ENCODE data around the gene NSRP1.
"Not testable (repeated sequence)": the region's sequence is repeated elsewhere in the genome, so short reads cannot be mapped to it uniquely, and the experiment has no call there.

The NSRP1 gene

GRCh38 chr17:30118635-30119034 lies 2.0 kb downstream of the NSRP1 start:
- not testable (repeated sequence) for DNase-seq

GRCh38 chr17:30124273-30124796 lies 7.7 kb downstream of the NSRP1 start:
- no peak for DNase-seq

- no peak for DNase-seq
These were observed 13.5 kb downstream of the NSRP1 start for GRCh38 chr17:30130121-30130520.

GRCh38 chr17:30132615-30133014 lies 16.0 kb downstream of the NSRP1 start:
- DNase-seq: no peak

GRCh38 chr17:30133197-30133596 lies 16.6 kb downstream of the NSRP1 start:
- DNase-seq: no peak

GRCh38 chr17:30134551-30134950 lies 17.9 kb downstream of the NSRP1 start:
- no peak for DNase-seq

- DNase-seq: no peak
These were observed 20.5 kb downstream of the NSRP1 start for GRCh38 chr17:30137158-30137557.

GRCh38 chr17:30147860-30148259 lies 31.2 kb downstream of the NSRP1 start:
- DNase-seq: not testable (repeated sequence)

GRCh38 chr17:30148376-30148775 lies 31.8 kb downstream of the NSRP1 start:
- DNase-seq: no peak

- DNase-seq: no peak
These were observed 34.9 kb downstream of the NSRP1 start for GRCh38 chr17:30151471-30151870.

GRCh38 chr17:30153463-30153862 lies 36.8 kb downstream of the NSRP1 start:
- DNase-seq: no peak

- DNase-seq: no peak
These were observed 38.8 kb downstream of the NSRP1 start for GRCh38 chr17:30155389-30155788.

- no peak for DNase-seq
These were observed 42.4 kb downstream of the NSRP1 start for GRCh38 chr17:30158896-30159625.

- no peak for DNase-seq
These were observed 44.0 kb downstream of the NSRP1 start for GRCh38 chr17:30160419-30161172.

- DNase-seq: no peak
These were observed 45.0 kb downstream of the NSRP1 start for GRCh38 chr17:30161601-30162000.

GRCh38 chr17:30164531-30164930 lies 47.9 kb downstream of the NSRP1 start:
- no peak for DNase-seq

- no peak for DNase-seq
These were observed 48.5 kb downstream of the NSRP1 start for GRCh38 chr17:30165147-30165546.

GRCh38 chr17:30165960-30166359 lies 49.3 kb downstream of the NSRP1 start:
- DNase-seq: no peak

GRCh38 chr17:30170415-30170987 lies 53.9 kb downstream of the NSRP1 start:
- DNase-seq: no peak

GRCh38 chr17:30172560-30172959 lies 55.9 kb downstream of the NSRP1 start:
- DNase-seq: no peak

GRCh38 chr17:30173649-30174048 lies 57.0 kb downstream of the NSRP1 start:
- DNase-seq: no peak

- no peak for DNase-seq
These were observed 57.9 kb downstream of the NSRP1 start for GRCh38 chr17:30174556-30174955.

GRCh38 chr17:30176855-30177254 lies 60.2 kb downstream of the NSRP1 start:
- DNase-seq: no peak

Measured in right kidney (tissue), 1 donor.